ENCODE measurements around the gene ING2.
"Not testable (repeated sequence)": the region's sequence is repeated elsewhere in the genome, so short reads cannot be mapped to it uniquely, and the experiment has no call there.

Gene ING2

GRCh38 chr4:183504930-183505610, at the start of gene ING2:
TSS of gene ING2 (plus strand) at chr4:183505058. CDS start at chr4:183505196, 138 bp downstream.
- TF ChIP-seq CTCF (IDR thresholded peaks at IDR 0.05; ENCODE audit: control insufficient read depth, extremely low read depth, insufficient read depth) = no peak
- DNase-seq (ENCODE audit: low read depth) = no peak
- H3K4me3 ChIP-seq (ENCODE audit: low read depth, low read length) = peak within 1 kb of the TSS; percentile 86

GRCh38 chr4:183455431-183456195, 49.2 kb upstream of the ING2 start:
- no peak for TF ChIP-seq CTCF (IDR thresholded peaks at IDR 0.05; ENCODE audit: control insufficient read depth, extremely low read depth, insufficient read depth)
- DNase-seq (ENCODE audit: low read depth) = no peak
- no peak overlapping the region for H3K4me3 ChIP-seq (ENCODE audit: low read depth, low read length)

- no peak for DNase-seq (ENCODE audit: low read depth)
- H3K4me3 ChIP-seq (ENCODE audit: low read depth, low read length) = no peak overlapping the region
- no peak for TF ChIP-seq CTCF (IDR thresholded peaks at IDR 0.05; ENCODE audit: control insufficient read depth, extremely low read depth, insufficient read depth)
These were observed 46.9 kb upstream of the ING2 start for GRCh38 chr4:183458005-183458404.

GRCh38 chr4:183463903-183464619, 40.8 kb upstream of the ING2 start:
- not testable (repeated sequence) for H3K4me3 ChIP-seq (ENCODE audit: low read depth, low read length); DNase-seq (ENCODE audit: low read depth)

- not testable (repeated sequence) for DNase-seq (ENCODE audit: low read depth)
These were observed 39.0 kb upstream of the ING2 start for GRCh38 chr4:183465879-183466278.

GRCh38 chr4:183467246-183467645, 37.6 kb upstream of the ING2 start:
- no peak for DNase-seq (ENCODE audit: low read depth)
- H3K4me3 ChIP-seq (ENCODE audit: low read depth, low read length) = no peak overlapping the region
- no peak for TF ChIP-seq CTCF (IDR thresholded peaks at IDR 0.05; ENCODE audit: control insufficient read depth, extremely low read depth, insufficient read depth)

More at GRCh38 chr4:183465879-183466278, 39.0 kb upstream of the ING2 start:
- H3K4me3 ChIP-seq (ENCODE audit: low read depth, low read length) = not testable (repeated sequence)

- DNase-seq (ENCODE audit: low read depth) = no peak
- no peak overlapping the region for H3K4me3 ChIP-seq (ENCODE audit: low read depth, low read length)
- no peak for TF ChIP-seq CTCF (IDR thresholded peaks at IDR 0.05; ENCODE audit: control insufficient read depth, extremely low read depth, insufficient read depth)
These were observed 36.4 kb upstream of the ING2 start for GRCh38 chr4:183468210-183469095.

Data from LNCaP clone FGC (cell line).